Tibial nerve (tissue), 4 donors: ENCODE results near the gene MEOX2. TPM values are rescaled to one million over a fixed set of nuclear protein-coding genes. Genes with fewer than 3 reads are reported as not detected.

Experiments used
- DNase-seq, 2 donors: peaks; one replicate each; pipeline ENCODE4 v3.0.0-alpha.2; 2019; ENCODE audit warnings: low spot score in 2 of 2
- H3K27ac ChIP-seq, 4 donors: fragments of 200-600 bp; sonication (generic) in 3 of 4; one replicate each; pipeline ENCODE4 v1.5.1; 2017 to 2019; ENCODE audit warnings: mild to moderate bottlenecking in 1 of 4
- H3K27me3 ChIP-seq, 2 donors: fragments of 200-600 bp; sonication (generic) in 1 of 2; one replicate each; pipeline versions ENCODE4 v1.5.1 to v1.6.0; 2017 to 2019
- H3K36me3 ChIP-seq, 3 donors: fragments of 200-600 bp; sonication (generic); one replicate each; pipeline ENCODE4 v1.5.1; 2018 to 2019
- H3K4me1 ChIP-seq, 4 donors: fragments of 200-600 bp; sonication (generic) in 3 of 4; one replicate each; pipeline ENCODE4 v1.5.1; 2017 to 2019
- H3K4me3 ChIP-seq, 4 donors: fragments of 200-600 bp; sonication (generic) in 3 of 4; one replicate each; pipeline ENCODE4 v1.5.1; 2017 to 2019; ENCODE audit warnings: mild to moderate bottlenecking in 1 of 4, moderate library complexity in 1 of 4
- H3K9me3 ChIP-seq, 4 donors: fragments of 200-600 bp; sonication (generic) in 3 of 4; one replicate each; pipeline ENCODE4 v1.5.1; 2017 to 2019
- CTCF ChIP-seq, 5 experiments: fragments of 200-600 bp in 3 of 5; fragments of 450-650 bp in 2 of 5; sonication (generic) in 3 of 5; IDR thresholded peaks; one replicate each; pipeline ENCODE4 v1.5.1; 2016 to 2019; ENCODE audit warnings: antibody characterized with exemption in 5 of 5, mild to moderate bottlenecking in 3 of 5, moderate library complexity in 2 of 5
- EP300 ChIP-seq, 2 donors: sonication (generic); formaldehyde crosslinking; IDR thresholded peaks; one replicate each; pipeline ENCODE4 v1.6.1; 2017; ENCODE audit warnings: antibody characterized with exemption in 2 of 2, mild to moderate bottlenecking in 1 of 2
- POLR2A ChIP-seq, 2 donors: fragments of 450-650 bp; IDR thresholded peaks; one replicate each; pipeline ENCODE4 v1.6.1; 2017; ENCODE audit warnings: antibody characterized with exemption in 2 of 2, mild to moderate bottlenecking in 2 of 2, moderate library complexity in 2 of 2
- WGBS, 2 donors: methylation state at CpG; one replicate each; pipeline ENCODE4 v1.1.5; 2018; 5-methylcytosine and 5-hydroxymethylcytosine counted together
- total RNA-seq, 4 donors: library from RNA; depleted of rRNA; stranded (reverse); fragments of >200 nt; gene quantifications; one replicate each; pipeline ENCODE4 v1.1.0, GENCODE V29; 2016

The MEOX2 gene
- total RNA-seq, 4 donors from 2014 or later = 43.2 to 115 (median 104) TPM

- Histone ChIP-seq H3K4me1 (peaks cover 0 to 5% (median 0%) of the 10 kb centered on the region in 4 donors), H3K4me3 (no peak overlapping the region), H3K36me3 (no peaks in the 10 kb centered on the region), H3K27ac (no peak overlapping the region), H3K9me3 (no peaks in the 10 kb centered on the region), H3K27me3 (no peaks in the 10 kb centered on the region)
- DNase-seq = no peak
- TF ChIP-seq POLR2A (IDR thresholded peaks at IDR 0.05) (no peak), CTCF (IDR thresholded peaks at IDR 0.05) (no peak), EP300 (IDR thresholded peaks at IDR 0.05) (no peak)
- WGBS, 2 donors = 70 to 72% methylated on average over 1 of the region's 1 CpG
Measured at GRCh38 chr7:15719311-15719710, 32.8 kb upstream of the MEOX2 start.

GRCh38 chr7:15715435-15715834 is 29.0 kb upstream of the MEOX2 start:
- Histone ChIP-seq H3K4me1 (no peaks in the 10 kb centered on the region), H3K27ac (no peak overlapping the region), H3K9me3 (no peaks in the 10 kb centered on the region), H3K4me3 (no peak overlapping the region), H3K27me3 (no peaks in the 10 kb centered on the region), H3K36me3 (no peaks in the 10 kb centered on the region)
- no peak for DNase-seq
- TF ChIP-seq EP300 (IDR thresholded peaks at IDR 0.05) (no peak), POLR2A (IDR thresholded peaks at IDR 0.05) (no peak), CTCF (IDR thresholded peaks at IDR 0.05) (no peak)
- WGBS, 2 donors = 53 to 60% methylated on average over 2 of the region's 2 CpGs

GRCh38 chr7:15709978-15710377 is 23.5 kb upstream of the MEOX2 start:
- TF ChIP-seq CTCF (IDR thresholded peaks at IDR 0.05) = no peak
- TF ChIP-seq POLR2A (IDR thresholded peaks at IDR 0.05) = no peak
- no peak for TF ChIP-seq EP300 (IDR thresholded peaks at IDR 0.05)
- WGBS, 2 donors = 85 to 90% methylated on average over 3 of the region's 3 CpGs
- H3K27ac ChIP-seq = no peak overlapping the region
- no peaks in the 10 kb centered on the region for H3K9me3 ChIP-seq
- no peak overlapping the region for H3K4me3 ChIP-seq
- H3K27me3 ChIP-seq = no peaks in the 10 kb centered on the region
- no peaks in the 10 kb centered on the region for H3K4me1 ChIP-seq
- no peaks in the 10 kb centered on the region for H3K36me3 ChIP-seq
- no peak for DNase-seq

GRCh38 chr7:15707570-15707969 is 21.1 kb upstream of the MEOX2 start:
- Histone ChIP-seq H3K27me3 (no peaks in the 10 kb centered on the region), H3K36me3 (no peaks in the 10 kb centered on the region), H3K27ac (no peak overlapping the region), H3K9me3 (no peaks in the 10 kb centered on the region), H3K4me3 (no peak overlapping the region), H3K4me1 (no peaks in the 10 kb centered on the region)
- WGBS, 2 donors = 57 to 65% methylated on average over 1 of the region's 1 CpG
- DNase-seq = no peak
- TF ChIP-seq EP300 (IDR thresholded peaks at IDR 0.05) (no peak), CTCF (IDR thresholded peaks at IDR 0.05) (no peak), POLR2A (IDR thresholded peaks at IDR 0.05) (no peak)

- H3K36me3 ChIP-seq = no peaks in the 10 kb centered on the region
- 32 to 60% methylated on average over 1 of the region's 1 CpG for WGBS, 2 donors
- DNase-seq = no peak
- H3K4me1 ChIP-seq = no peaks in the 10 kb centered on the region
- H3K9me3 ChIP-seq = no peaks in the 10 kb centered on the region
- H3K4me3 ChIP-seq = no peak overlapping the region
- H3K27ac ChIP-seq = no peak overlapping the region
- H3K27me3 ChIP-seq = no peaks in the 10 kb centered on the region
- TF ChIP-seq POLR2A (IDR thresholded peaks at IDR 0.05) = no peak
- no peak for TF ChIP-seq CTCF (IDR thresholded peaks at IDR 0.05)
- TF ChIP-seq EP300 (IDR thresholded peaks at IDR 0.05) = no peak
Measured at GRCh38 chr7:15703732-15704131, 17.2 kb upstream of the MEOX2 start.
